ENCODE data around the gene CFC1. TPM values are rescaled to one million over a fixed set of nuclear protein-coding genes. Genes with fewer than 3 reads are reported as not detected.
"Not testable (repeated sequence)": the region's sequence is repeated elsewhere in the genome, so short reads cannot be mapped to it uniquely, and the experiment has no call there.

The CFC1 gene
- total RNA-seq, 1 donor from 2014 or later, result not detected

GRCh38 chr2:130548418-130548817 lies 51.0 kb downstream of the CFC1 start:
- H3K4me3 ChIP-seq; H3K4me3 Mint-ChIP-seq; H3K4me1 Mint-ChIP-seq; H3F3A ChIP-seq (ENCODE audit: low read depth); H3K27ac Mint-ChIP-seq; DNase-seq (ENCODE audit: low spot score); H2AFZ ChIP-seq (replicated peaks); H3K9ac ChIP-seq; H3K27me3 ChIP-seq; H3K9me3 ChIP-seq (ENCODE audit: low read depth); H3K9me3 Mint-ChIP-seq; H3K4me2 ChIP-seq; H3K27me3 Mint-ChIP-seq (ENCODE audit: insufficient read depth, low read depth); H3K79me2 ChIP-seq (ENCODE audit: low read depth); H3K4me1 ChIP-seq; H3K27ac ChIP-seq; H4K20me1 ChIP-seq (ENCODE audit: low read depth); H3K36me3 Mint-ChIP-seq; H3K36me3 ChIP-seq: not testable (repeated sequence)

- not testable (repeated sequence) for H3K4me1 Mint-ChIP-seq
These were observed 54.4 kb downstream of the CFC1 start for GRCh38 chr2:130544978-130545377.

GRCh38 chr2:130543785-130544528 lies 55.4 kb downstream of the CFC1 start:
- H3K4me1 Mint-ChIP-seq; H4K20me1 ChIP-seq (ENCODE audit: low read depth); H3K27me3 ChIP-seq; H2AFZ ChIP-seq (replicated peaks); DNase-seq (ENCODE audit: low spot score); H3K4me2 ChIP-seq; H3K9ac ChIP-seq; H3F3A ChIP-seq (ENCODE audit: low read depth); H3K27ac ChIP-seq; H3K27ac Mint-ChIP-seq; H3K27me3 Mint-ChIP-seq (ENCODE audit: insufficient read depth, low read depth); H3K36me3 ChIP-seq; H3K4me3 Mint-ChIP-seq; H3K4me1 ChIP-seq; H3K9me3 Mint-ChIP-seq; H3K9me3 ChIP-seq (ENCODE audit: low read depth); H3K4me3 ChIP-seq; H3K79me2 ChIP-seq (ENCODE audit: low read depth); H3K36me3 Mint-ChIP-seq: not testable (repeated sequence)

More at GRCh38 chr2:130544978-130545377, 54.4 kb downstream of the CFC1 start:
- H3F3A ChIP-seq (ENCODE audit: low read depth); H3K27me3 ChIP-seq; H3K27ac Mint-ChIP-seq; H3K9ac ChIP-seq; H3K36me3 Mint-ChIP-seq; H4K20me1 ChIP-seq (ENCODE audit: low read depth); DNase-seq (ENCODE audit: low spot score); H3K9me3 Mint-ChIP-seq; H3K79me2 ChIP-seq (ENCODE audit: low read depth); H3K4me2 ChIP-seq; H2AFZ ChIP-seq (replicated peaks); H3K9me3 ChIP-seq (ENCODE audit: low read depth); H3K4me3 Mint-ChIP-seq; H3K4me3 ChIP-seq; H3K4me1 ChIP-seq; H3K36me3 ChIP-seq; H3K27me3 Mint-ChIP-seq (ENCODE audit: insufficient read depth, low read depth); H3K27ac ChIP-seq: not testable (repeated sequence)

GRCh38 chr2:130542789-130543188 lies 56.6 kb downstream of the CFC1 start:
- not testable (repeated sequence) for H3K27ac ChIP-seq; H3K4me1 ChIP-seq; H3K27ac Mint-ChIP-seq; H2AFZ ChIP-seq (replicated peaks); H3K9ac ChIP-seq; H3K4me3 Mint-ChIP-seq; DNase-seq (ENCODE audit: low spot score); H4K20me1 ChIP-seq (ENCODE audit: low read depth); H3K9me3 Mint-ChIP-seq; H3K27me3 ChIP-seq; H3F3A ChIP-seq (ENCODE audit: low read depth); H3K4me3 ChIP-seq; H3K36me3 ChIP-seq; H3K9me3 ChIP-seq (ENCODE audit: low read depth); H3K4me2 ChIP-seq; H3K27me3 Mint-ChIP-seq (ENCODE audit: insufficient read depth, low read depth); H3K79me2 ChIP-seq (ENCODE audit: low read depth); H3K4me1 Mint-ChIP-seq; H3K36me3 Mint-ChIP-seq

Small RNA genes lying within 50 kb of the gene (small RNA-seq; reads per million reads assigned to genes)
- not detected for gene RF00017
- gene RNU6-848P, result not detected

Other genes with a start within 250 kb of the CFC1 start
- gene PTPN18, start 243.5 kb downstream of the CFC1 start, total RNA-seq (ENCODE audit: low replicate concordance), result 4.0 and 17.6 TPM in 2 replicates
- 1.8 and 2.4 TPM in 2 replicates for gene POTEI, start 90.2 kb downstream of the CFC1 start, total RNA-seq (ENCODE audit: low replicate concordance)
- not detected in 2 replicates for gene CFC1B, start 78.4 kb downstream of the CFC1 start, total RNA-seq (ENCODE audit: low replicate concordance)
- gene POTEJ, start 11.9 kb upstream of the CFC1 start, total RNA-seq (ENCODE audit: low replicate concordance), result 0.21 TPM in 1 of 2 replicates, not detected in the other
- not detected in 2 replicates for gene GPR148, start 129.5 kb upstream of the CFC1 start, total RNA-seq (ENCODE audit: low replicate concordance)
- not detected in 2 replicates for gene AMER3, start 156.0 kb upstream of the CFC1 start, total RNA-seq (ENCODE audit: low replicate concordance)
- gene ARHGEF4, start 237.3 kb upstream of the CFC1 start, total RNA-seq (ENCODE audit: low replicate concordance), result 22.8 and 44.8 TPM in 2 replicates

Measured in neural progenitor cell (in vitro differentiated cells).